Measurements from ENCODE around the gene HDHD3.

Gene HDHD3

DNA sequence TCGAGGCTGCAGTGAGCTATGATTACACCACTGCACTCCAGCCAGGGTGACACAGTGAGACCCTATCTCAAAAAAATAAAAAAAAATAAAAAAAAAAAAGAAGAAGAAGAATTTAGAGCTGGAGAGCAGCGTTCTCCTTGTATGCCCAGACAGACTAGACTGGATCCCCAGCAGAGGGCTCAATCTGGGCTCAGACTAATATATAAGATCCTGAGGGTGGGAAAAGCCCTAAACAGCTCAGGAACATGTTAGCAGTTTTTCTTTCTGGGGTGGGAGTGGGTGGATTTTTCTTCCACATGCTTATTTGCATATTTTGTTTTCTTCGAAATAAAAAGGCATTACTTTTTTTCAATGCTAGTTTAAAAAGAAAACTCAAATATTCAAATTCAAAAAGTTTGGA is 28.3 kb downstream of the HDHD3 start:
- Histone ChIP-seq H4K20me1 (ENCODE audit: insufficient read depth) (no peaks in the 10 kb centered on the region), H3K27ac (no peak overlapping the region), H3K79me2 (ENCODE audit: insufficient read depth, low read depth) (no peaks in the 10 kb centered on the region), H3K4me1 (ENCODE audit: low read depth, poor library complexity, severe bottlenecking) (peaks cover 39% of the 10 kb centered on the region), H3K36me3 (ENCODE audit: insufficient read depth) (no peaks in the 10 kb centered on the region), H3K4me3 (IDR thresholded peaks at IDR 0.05; ENCODE audit: insufficient read depth, low read depth, low read length) (no peak overlapping the region), H3K9ac (no peak overlapping the region), H2AFZ (ENCODE audit: low read depth) (no peak overlapping the region), H3K27me3 (ENCODE audit: insufficient read depth, low read depth) (no peaks in the 10 kb centered on the region), H3K4me2 (no peak overlapping the region)
- TF ChIP-seq, protein P1, sequence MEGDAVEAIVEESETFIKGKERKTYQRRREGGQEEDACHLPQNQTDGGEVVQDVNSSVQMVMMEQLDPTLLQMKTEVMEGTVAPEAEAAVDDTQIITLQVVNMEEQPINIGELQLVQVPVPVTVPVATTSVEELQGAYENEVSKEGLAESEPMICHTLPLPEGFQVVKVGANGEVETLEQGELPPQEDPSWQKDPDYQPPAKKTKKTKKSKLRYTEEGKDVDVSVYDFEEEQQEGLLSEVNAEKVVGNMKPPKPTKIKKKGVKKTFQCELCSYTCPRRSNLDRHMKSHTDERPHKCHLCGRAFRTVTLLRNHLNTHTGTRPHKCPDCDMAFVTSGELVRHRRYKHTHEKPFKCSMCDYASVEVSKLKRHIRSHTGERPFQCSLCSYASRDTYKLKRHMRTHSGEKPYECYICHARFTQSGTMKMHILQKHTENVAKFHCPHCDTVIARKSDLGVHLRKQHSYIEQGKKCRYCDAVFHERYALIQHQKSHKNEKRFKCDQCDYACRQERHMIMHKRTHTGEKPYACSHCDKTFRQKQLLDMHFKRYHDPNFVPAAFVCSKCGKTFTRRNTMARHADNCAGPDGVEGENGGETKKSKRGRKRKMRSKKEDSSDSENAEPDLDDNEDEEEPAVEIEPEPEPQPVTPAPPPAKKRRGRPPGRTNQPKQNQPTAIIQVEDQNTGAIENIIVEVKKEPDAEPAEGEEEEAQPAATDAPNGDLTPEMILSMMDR (conservative IDR thresholded peaks at IDR 0.05; ENCODE audit: low read depth, low read length) = no peak

DNA sequence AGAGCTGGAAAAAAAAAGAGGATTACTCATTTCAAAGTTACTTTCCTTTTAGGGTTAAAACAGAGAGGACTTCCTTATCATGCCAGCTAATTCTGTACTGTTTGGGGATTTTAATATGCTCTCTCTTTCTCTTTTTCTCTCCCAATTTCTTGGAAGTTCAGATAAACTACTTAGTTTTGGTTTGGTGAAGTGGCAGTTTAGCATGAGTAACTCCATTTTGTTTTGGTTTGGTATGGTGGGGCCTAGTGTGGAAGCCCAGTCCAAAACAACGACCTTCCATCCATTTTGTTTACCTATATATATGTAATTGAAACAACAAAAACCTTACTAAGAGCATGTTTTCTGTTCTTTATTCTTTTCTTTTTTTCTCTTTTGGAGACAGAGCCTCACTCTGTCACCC is 31.1 kb downstream of the HDHD3 start:
- no peak overlapping the region for H3K9ac ChIP-seq
- no peak overlapping the region for H3K4me3 ChIP-seq (IDR thresholded peaks at IDR 0.05; ENCODE audit: insufficient read depth, low read depth, low read length)
- no peak overlapping the region for H3K4me2 ChIP-seq
- H2AFZ ChIP-seq (ENCODE audit: low read depth) = no peak overlapping the region
- no peaks in the 10 kb centered on the region for H3K36me3 ChIP-seq (ENCODE audit: insufficient read depth)
- H3K27me3 ChIP-seq (ENCODE audit: insufficient read depth, low read depth) = no peaks in the 10 kb centered on the region
- no peaks in the 10 kb centered on the region for H4K20me1 ChIP-seq (ENCODE audit: insufficient read depth)
- no peak overlapping the region for H3K27ac ChIP-seq
- peaks cover 16% of the 10 kb centered on the region for H3K4me1 ChIP-seq (ENCODE audit: low read depth, poor library complexity, severe bottlenecking)
- TF ChIP-seq, protein P1 (conservative IDR thresholded peaks at IDR 0.05; ENCODE audit: low read depth, low read length) = no peak
- H3K79me2 ChIP-seq (ENCODE audit: insufficient read depth, low read depth) = no peaks in the 10 kb centered on the region

DNA sequence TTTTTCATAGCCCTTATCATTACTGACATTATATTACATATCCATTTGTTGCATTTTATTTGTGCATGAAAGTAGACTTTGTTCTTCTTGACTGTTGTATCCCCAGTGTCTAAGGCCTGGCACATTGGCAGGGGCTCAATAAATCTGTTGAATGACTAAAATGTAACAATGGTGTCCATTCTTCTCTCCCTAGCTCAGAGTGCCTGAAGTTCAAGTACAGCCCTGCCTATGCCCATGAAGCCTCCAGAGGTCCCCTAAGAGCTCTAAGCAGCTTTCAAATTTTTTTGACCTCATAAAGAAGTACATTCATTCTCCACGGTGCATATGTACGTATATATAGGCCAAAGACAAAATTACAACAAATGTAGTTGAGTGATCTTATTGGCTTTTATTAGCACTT is 31.6 kb downstream of the HDHD3 start:
- Histone ChIP-seq H3K27ac (no peak overlapping the region), H2AFZ (ENCODE audit: low read depth) (no peak overlapping the region), H3K79me2 (ENCODE audit: insufficient read depth, low read depth) (no peaks in the 10 kb centered on the region), H3K4me1 (ENCODE audit: low read depth, poor library complexity, severe bottlenecking) (peaks cover 11% of the 10 kb centered on the region), H4K20me1 (ENCODE audit: insufficient read depth) (no peaks in the 10 kb centered on the region), H3K9ac (no peak overlapping the region), H3K4me2 (no peak overlapping the region), H3K4me3 (IDR thresholded peaks at IDR 0.05; ENCODE audit: insufficient read depth, low read depth, low read length) (no peak overlapping the region), H3K27me3 (ENCODE audit: insufficient read depth, low read depth) (no peaks in the 10 kb centered on the region), H3K36me3 (ENCODE audit: insufficient read depth) (no peaks in the 10 kb centered on the region)
- TF ChIP-seq, protein P1 (conservative IDR thresholded peaks at IDR 0.05; ENCODE audit: low read depth, low read length) = no peak

DNA sequence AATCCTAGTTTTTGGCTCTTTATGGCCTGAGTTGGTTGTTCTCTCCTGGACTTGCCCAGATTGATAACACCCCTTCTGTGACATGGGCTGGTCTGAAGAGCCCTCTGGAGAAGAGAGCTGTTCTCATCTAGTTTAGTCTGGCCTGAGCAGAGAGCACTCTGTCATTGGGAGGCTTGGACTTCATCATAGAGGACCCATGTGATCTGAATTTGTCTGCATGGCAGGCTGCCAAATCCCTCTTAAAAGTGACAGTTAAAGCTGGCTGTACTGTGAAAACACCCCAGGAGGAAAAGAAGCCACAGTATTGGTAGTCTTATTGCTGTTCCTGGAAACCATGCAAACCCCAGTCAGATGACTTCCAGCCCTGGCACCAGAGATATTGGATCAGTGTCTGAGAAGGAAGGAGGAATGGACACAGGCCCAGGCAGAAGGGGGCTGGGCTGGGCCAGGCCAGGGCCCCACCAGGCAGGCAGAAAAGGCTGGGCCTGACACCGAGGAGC is 33.0 kb downstream of the HDHD3 start:
- H3K4me3 ChIP-seq (IDR thresholded peaks at IDR 0.05; ENCODE audit: insufficient read depth, low read depth, low read length) = no peak overlapping the region
- no peak overlapping the region for H3K9ac ChIP-seq
- no peaks in the 10 kb centered on the region for H3K79me2 ChIP-seq (ENCODE audit: insufficient read depth, low read depth)
- no peak overlapping the region; the same call in 1 of the 2 replicates for H2AFZ ChIP-seq (ENCODE audit: low read depth)
- H3K27ac ChIP-seq = no peak overlapping the region
- H3K4me2 ChIP-seq = no peak overlapping the region
- no peaks in the 10 kb centered on the region for H3K27me3 ChIP-seq (ENCODE audit: insufficient read depth, low read depth)
- TF ChIP-seq, protein P1 (conservative IDR thresholded peaks at IDR 0.05; ENCODE audit: low read depth, low read length) = no peak
- H4K20me1 ChIP-seq (ENCODE audit: insufficient read depth) = no peaks in the 10 kb centered on the region
- peaks cover 14% of the 10 kb centered on the region for H3K4me1 ChIP-seq (ENCODE audit: low read depth, poor library complexity, severe bottlenecking)
- no peaks in the 10 kb centered on the region for H3K36me3 ChIP-seq (ENCODE audit: insufficient read depth)

All from KMS-11 (cell line).